Thyroid gland (tissue), 4 donors: ENCODE results near the gene LIPI. TPM values are rescaled to one million over a fixed set of nuclear protein-coding genes. Genes with fewer than 3 reads are reported as not detected.

Source experiments
- DNase-seq, 2 donors: peaks; one replicate each; pipeline ENCODE4 v3.0.0-alpha.2; 2019
- H3K27ac ChIP-seq, 3 donors: fragments of 200-600 bp; sonication (generic); 1 replicate in 2 of 3; 2 replicates in 1 of 3; pipeline ENCODE4 v1.5.1; 2016 to 2019; ENCODE audit warnings: mild to moderate bottlenecking in 1 of 3, moderate library complexity in 1 of 3
- H3K27me3 ChIP-seq: fragments of 200-600 bp; sonication (generic); one replicate; pipeline ENCODE4 v1.5.1; 2019
- H3K36me3 ChIP-seq, 2 donors: fragments of 200-600 bp; sonication (generic); one replicate each; pipeline ENCODE4 v1.5.1; 2016 to 2019
- H3K4me1 ChIP-seq, 2 donors: fragments of 200-600 bp; sonication (generic); one replicate each; pipeline ENCODE4 v1.5.1; 2017 to 2019
- H3K4me3 ChIP-seq, 3 donors: fragments of 200-600 bp; sonication (generic); replicated peaks in 1 of 3; 1 replicate in 2 of 3; 2 replicates in 1 of 3; pipeline ENCODE4 v1.5.1; 2016; ENCODE audit warnings: mild to moderate bottlenecking in 1 of 3
- H3K9me3 ChIP-seq: fragments of 200-600 bp; sonication (generic); one replicate; pipeline ENCODE4 v1.5.1; 2017
- CTCF ChIP-seq, 6 experiments: fragments of 200-600 bp in 3 of 6; fragments of 450-650 bp in 3 of 6; sonication (generic) in 3 of 6; IDR thresholded peaks; one replicate each; pipeline ENCODE4 v1.5.1; 2016 to 2019; ENCODE audit warnings: antibody characterized with exemption in 6 of 6, mild to moderate bottlenecking in 2 of 6, inconsistent platforms in 1 of 6, moderate library complexity in 1 of 6
- POLR2A ChIP-seq, 2 donors: fragments of 450-650 bp; IDR thresholded peaks; one replicate each; pipeline ENCODE4 v1.6.1; 2017; ENCODE audit warnings: antibody characterized with exemption in 2 of 2, mild to moderate bottlenecking in 2 of 2, moderate library complexity in 1 of 2
- WGBS, 2 donors: methylation state at CpG; one replicate each; pipeline ENCODE4 v1.1.5; 2017; 5-methylcytosine and 5-hydroxymethylcytosine counted together
- intact Hi-C: fragments of 100-400 bp; cut with DNase I; formaldehyde crosslinking; loops from one replicate; pipeline ENCODE4 v1.15.1; 2023
- total RNA-seq, 4 donors: library from RNA; depleted of rRNA; stranded (reverse); fragments of >200 nt; gene quantifications; one replicate each; pipeline ENCODE4 v1.2.3, GENCODE V29; 2016

Gene LIPI
- total RNA-seq, 4 donors from 2014 or later: 1.9 to 7.9 (median 5.9) TPM; not detected in 1

GRCh38 chr21:14084701-14085100 lies 126.1 kb downstream of the LIPI start:
- H3K9me3 ChIP-seq: no peaks in the 10 kb centered on the region
- intact Hi-C loops: no loop called here
- no peaks in the 10 kb centered on the region for H3K27me3 ChIP-seq
- no peak for TF ChIP-seq POLR2A (IDR thresholded peaks at IDR 0.05)
- no peak for TF ChIP-seq CTCF (IDR thresholded peaks at IDR 0.05)
- no peaks in the 10 kb centered on the region for H3K36me3 ChIP-seq
- DNase-seq: no peak
- H3K27ac ChIP-seq: no peak overlapping the region
- 97 to 99% methylated on average over 18 to 24 of the region's 25 CpGs for WGBS, 2 donors
- H3K4me1 ChIP-seq: no peaks in the 10 kb centered on the region
- H3K4me3 ChIP-seq: no peak overlapping the region

DNA sequence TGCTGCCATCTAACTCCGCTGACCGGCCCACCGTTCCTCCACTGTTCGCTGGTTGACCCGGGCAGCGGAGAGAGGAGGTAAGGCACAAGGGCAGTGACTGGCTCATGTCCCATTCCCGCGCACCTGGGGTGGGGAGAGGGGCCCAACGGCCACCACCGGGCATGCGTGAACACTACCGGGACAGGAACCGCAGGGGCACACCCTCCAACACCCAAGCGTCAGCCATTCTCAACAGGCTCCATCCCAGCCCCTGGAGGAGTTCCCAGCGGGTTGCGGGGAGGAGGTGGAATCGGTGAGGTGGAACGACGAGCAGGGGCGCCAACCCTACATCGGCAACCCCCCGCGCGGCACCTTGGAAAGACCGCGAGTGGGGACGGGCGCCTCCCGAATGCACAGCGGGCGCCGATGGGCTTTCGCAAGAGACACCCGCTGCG lies 126.7 kb downstream of the LIPI start:
- no peak for TF ChIP-seq CTCF (IDR thresholded peaks at IDR 0.05)
- no peak for TF ChIP-seq POLR2A (IDR thresholded peaks at IDR 0.05)
- Histone ChIP-seq H3K36me3 (no peaks in the 10 kb centered on the region), H3K27me3 (no peaks in the 10 kb centered on the region), H3K9me3 (no peaks in the 10 kb centered on the region), H3K4me1 (no peaks in the 10 kb centered on the region), H3K4me3 (no peak overlapping the region), H3K27ac (no peak overlapping the region)
- 97 to 99% methylated on average over 35 of the region's 35 CpGs for WGBS, 2 donors
- no peak for DNase-seq
- intact Hi-C loops: no loop called here

DNA sequence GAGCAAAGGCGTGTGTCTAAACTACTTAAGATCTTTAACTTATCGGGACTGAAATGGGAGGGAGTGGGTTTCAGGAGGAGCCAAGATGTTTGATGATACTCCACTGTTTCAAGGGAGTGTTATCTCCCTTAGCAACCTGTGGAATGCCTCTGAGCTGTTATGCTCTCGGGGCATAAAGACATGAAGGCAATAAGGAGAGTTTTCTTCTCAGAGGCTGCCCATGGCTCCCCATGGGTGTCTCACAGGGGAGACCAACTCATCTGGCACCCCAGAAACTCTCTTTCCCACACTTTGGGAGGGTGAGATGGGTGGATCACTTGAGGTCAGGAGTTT lies 130.0 kb downstream of the LIPI start:
- DNase-seq: no peak
- Histone ChIP-seq H3K27ac (no peak overlapping the region), H3K4me3 (no peak overlapping the region), H3K4me1 (no peaks in the 10 kb centered on the region), H3K9me3 (no peaks in the 10 kb centered on the region), H3K36me3 (no peaks in the 10 kb centered on the region), H3K27me3 (no peaks in the 10 kb centered on the region)
- 83 to 92% methylated on average over 3 of the region's 3 CpGs for WGBS, 2 donors
- intact Hi-C loops: no loop called here
- no peak for TF ChIP-seq CTCF (IDR thresholded peaks at IDR 0.05)
- TF ChIP-seq POLR2A (IDR thresholded peaks at IDR 0.05): no peak

GRCh38 chr21:14080040-14080763 lies 130.6 kb downstream of the LIPI start:
- no peak overlapping the region for H3K27ac ChIP-seq
- no peak for DNase-seq
- no peaks in the 10 kb centered on the region for H3K27me3 ChIP-seq
- TF ChIP-seq CTCF (IDR thresholded peaks at IDR 0.05) (no peak), POLR2A (IDR thresholded peaks at IDR 0.05) (no peak)
- H3K4me3 ChIP-seq: no peak overlapping the region
- intact Hi-C loops: no loop called here
- H3K36me3 ChIP-seq: no peaks in the 10 kb centered on the region
- whole genome bisulfite sequencing, 2 donors: 91 to 92% methylated on average over 26 of the region's 26 CpGs
- no peaks in the 10 kb centered on the region for H3K9me3 ChIP-seq
- no peaks in the 10 kb centered on the region for H3K4me1 ChIP-seq

GRCh38 chr21:14078746-14079375 lies 131.9 kb downstream of the LIPI start:
- no peak for TF ChIP-seq CTCF (IDR thresholded peaks at IDR 0.05)
- no peak for TF ChIP-seq POLR2A (IDR thresholded peaks at IDR 0.05)
- no peaks in the 10 kb centered on the region for H3K27me3 ChIP-seq
- H3K4me3 ChIP-seq: no peak overlapping the region
- intact Hi-C loops: no loop called here
- DNase-seq: no peak
- no peaks in the 10 kb centered on the region for H3K4me1 ChIP-seq
- H3K9me3 ChIP-seq: no peaks in the 10 kb centered on the region
- WGBS, 2 donors: 96 to 97% methylated on average over 40 of the region's 40 CpGs
- no peaks in the 10 kb centered on the region for H3K36me3 ChIP-seq
- H3K27ac ChIP-seq: no peak overlapping the region
